ENCODE measurements around the gene PLXND1. TPM values are rescaled to one million over a fixed set of nuclear protein-coding genes. Genes with fewer than 3 reads are reported as not detected.

Gene PLXND1
- total and polyA plus RNA-seq, 2 donors (not counting 1 experiment from before 2014, with no cell fraction given) = 3.3 to 74.4 TPM

- Histone ChIP-seq H3K9me3 (ENCODE audit: control extremely low read depth in 1 of 3, control insufficient read depth in 2 of 3, insufficient read depth in 1 of 3, low read length in 2 of 3) (no peaks in the 10 kb centered on the region), H4K20me1 (ENCODE audit: control insufficient read depth, insufficient read depth, low read length, poor library complexity, severe bottlenecking) (no peaks in the 10 kb centered on the region), H3K9ac (ENCODE audit: low read length) (no peak overlapping the region), H2AFZ (ENCODE audit: insufficient read depth, low read depth, low read length, poor library complexity, severe bottlenecking) (no peak overlapping the region), H3K27ac (ENCODE audit: low read length in 2 of 2) (no peak overlapping the region), H3K27me3 (replicated peaks in 1 of 4; ENCODE audit: control extremely low read depth in 1 of 4, control insufficient read depth in 3 of 4, insufficient read depth in 4 of 4, low read length in 3 of 4) (peaks cover 0 to 9% (median 2%) of the 10 kb centered on the region in 4 experiments), H3K36me3 (replicated peaks in 1 of 2; ENCODE audit: control extremely low read depth in 1 of 2, control insufficient read depth in 1 of 2, extremely low read depth in 1 of 2, insufficient read depth in 2 of 2, low read length in 1 of 2) (no peaks in the 10 kb centered on the region), H3K4me1 (ENCODE audit: control insufficient read depth in 2 of 2, insufficient read depth in 2 of 2, low read length in 2 of 2) (peaks cover 3 to 4% of the 10 kb centered on the region in 2 donors), H3K4me2 (replicated peaks; ENCODE audit: low read depth, low read length, poor library complexity, severe bottlenecking) (no peak overlapping the region), H3K4me3 (ENCODE audit: control extremely low read depth in 1 of 5, extremely low read depth in 1 of 5, insufficient read depth in 1 of 5, low read depth in 2 of 5, low read length in 4 of 5) (no peak overlapping the region), H3K79me2 (ENCODE audit: control insufficient read depth, insufficient read depth, low read length) (no peaks in the 10 kb centered on the region)
- peaks cover 5% of the 10 kb centered on the region for H3K4me1 Mint-ChIP-seq
- no peak for TF ChIP-seq EZH2 (IDR thresholded peaks at IDR 0.05; ENCODE audit: borderline replicate concordance, insufficient read depth, low read depth, low read length, poor library complexity, severe bottlenecking)
- no peak for TF ChIP-seq CTCF (IDR thresholded peaks at IDR 0.05)
- no peak overlapping the region for H3K27ac Mint-ChIP-seq
- no peak for DNase-seq
- H3K4me3 Mint-ChIP-seq = no peak overlapping the region
- intact Hi-C loops (cut with micrococcal nuclease) = no loop called here
- H3K27me3 Mint-ChIP-seq = peaks cover 4% of the 10 kb centered on the region
- ChIA-PET CTCF (no interaction called here), POLR2A (no interaction called here)
- no peaks in the 10 kb centered on the region for H3K9me3 Mint-ChIP-seq (ENCODE audit: insufficient read depth)
- ATAC-seq (ENCODE audit: low read depth) = no peak
- 96% methylated on average over 19 of the region's 19 CpGs for WGBS (ENCODE audit: insufficient coverage)
Observed at GRCh38 chr3:129599073-129599472, 7.4 kb downstream of the PLXND1 start.

- Histone ChIP-seq H3K79me2 (ENCODE audit: control insufficient read depth, insufficient read depth, low read length) (no peaks in the 10 kb centered on the region), H3K36me3 (replicated peaks in 1 of 2; ENCODE audit: control extremely low read depth in 1 of 2, control insufficient read depth in 1 of 2, extremely low read depth in 1 of 2, insufficient read depth in 2 of 2, low read length in 1 of 2) (no peaks in the 10 kb centered on the region), H3K9ac (ENCODE audit: low read length) (no peak overlapping the region), H3K27ac (ENCODE audit: low read length in 2 of 2) (no peak overlapping the region), H3K4me2 (replicated peaks; ENCODE audit: low read depth, low read length, poor library complexity, severe bottlenecking) (no peak overlapping the region), H3K9me3 (ENCODE audit: control extremely low read depth in 1 of 3, control insufficient read depth in 2 of 3, insufficient read depth in 1 of 3, low read length in 2 of 3) (no peaks in the 10 kb centered on the region), H3K4me3 (ENCODE audit: control extremely low read depth in 1 of 5, extremely low read depth in 1 of 5, insufficient read depth in 1 of 5, low read depth in 2 of 5, low read length in 4 of 5) (no peak overlapping the region), H3K27me3 (replicated peaks in 1 of 4; ENCODE audit: control extremely low read depth in 1 of 4, control insufficient read depth in 3 of 4, insufficient read depth in 4 of 4, low read length in 3 of 4) (peaks cover 0 to 13% (median 5%) of the 10 kb centered on the region in 4 experiments), H2AFZ (ENCODE audit: insufficient read depth, low read depth, low read length, poor library complexity, severe bottlenecking) (no peak overlapping the region), H4K20me1 (ENCODE audit: control insufficient read depth, insufficient read depth, low read length, poor library complexity, severe bottlenecking) (no peaks in the 10 kb centered on the region), H3K4me1 (ENCODE audit: control insufficient read depth in 2 of 2, insufficient read depth in 2 of 2, low read length in 2 of 2) (peaks cover 9 to 10% of the 10 kb centered on the region in 2 donors)
- ATAC-seq (ENCODE audit: low read depth) (no peak), DNase-seq (no peak)
- Mint-ChIP-seq H3K27ac (no peak overlapping the region), H3K4me3 (no peak overlapping the region), H3K27me3 (peaks cover 8% of the 10 kb centered on the region), H3K9me3 (ENCODE audit: insufficient read depth) (no peaks in the 10 kb centered on the region), H3K4me1 (peaks cover 9% of the 10 kb centered on the region)
- TF ChIP-seq CTCF (IDR thresholded peaks at IDR 0.05) (no peak), EZH2 (IDR thresholded peaks at IDR 0.05; ENCODE audit: borderline replicate concordance, insufficient read depth, low read depth, low read length, poor library complexity, severe bottlenecking) (no peak)
- ChIA-PET POLR2A (no interaction called here), CTCF (interaction anchor here (1.0 kb wide), 1 partner anchor 108 kb away, joined by 3 read pairs; no protein-coding TSS in a partner anchor)
- 89% methylated on average over 10 of the region's 11 CpGs for WGBS (ENCODE audit: insufficient coverage)
- intact Hi-C loops (cut with micrococcal nuclease) = no loop called here
Observed at GRCh38 chr3:129598484-129598883, 8.0 kb downstream of the PLXND1 start.
